Mesenchymal stem cell (in vitro differentiated cells and primary cell): Measurements from ENCODE around the gene ARSG.
A peak's percentile ranks its signal among the peaks of the same experiment; 100 is the strongest.

Source experiments
- DNase-seq: peaks from one replicate; pipeline ENCODE4 v3.0.0-alpha.2; 2013
- H2AFZ ChIP-seq: one replicate; pipeline ENCODE4 v1.6.1; 2013; ENCODE audit warnings: low read depth, mild to moderate bottlenecking, control low read depth, inconsistent platforms, low read length, moderate library complexity
- H2AK5ac ChIP-seq: 2 replicates; pipeline ENCODE4 v1.6.1; 2013; ENCODE audit warnings: low read length, moderate library complexity, mild to moderate bottlenecking, inconsistent platforms; ENCODE audit not compliant: severe bottlenecking
- H2BK120ac ChIP-seq: one replicate; pipeline ENCODE4 v1.6.1; 2013; ENCODE audit warnings: low read depth, mild to moderate bottlenecking, inconsistent platforms, low read length, moderate library complexity
- H2BK12ac ChIP-seq, 2 experiments: one replicate each; pipeline ENCODE4 v1.6.1; 2013; ENCODE audit warnings: inconsistent platforms in 2 of 2, low read length in 2 of 2, mild to moderate bottlenecking in 2 of 2, moderate library complexity in 2 of 2, control low read depth in 1 of 2
- H2BK15ac ChIP-seq: one replicate; pipeline ENCODE4 v1.6.1; 2013; ENCODE audit warnings: mild to moderate bottlenecking, low read depth, inconsistent platforms; ENCODE audit not compliant: poor library complexity, severe bottlenecking
- H2BK5ac ChIP-seq: 2 replicates; pipeline ENCODE4 v1.6.1; 2013; ENCODE audit warnings: low read depth, mild to moderate bottlenecking, low read length, control low read depth, inconsistent platforms; ENCODE audit not compliant: poor library complexity, severe bottlenecking
- H3K14ac ChIP-seq, 2 experiments: one replicate each; pipeline ENCODE4 v1.6.1; 2013; ENCODE audit warnings: inconsistent platforms in 2 of 2, low read length in 2 of 2, control low read depth in 1 of 2, mild to moderate bottlenecking in 1 of 2, moderate library complexity in 1 of 2
- H3K18ac ChIP-seq, 2 experiments: one replicate each; pipeline ENCODE4 v1.6.1; 2013; ENCODE audit warnings: inconsistent platforms in 2 of 2, low read length in 2 of 2, control low read depth in 1 of 2, low read depth in 1 of 2, mild to moderate bottlenecking in 1 of 2
- H3K23ac ChIP-seq, 2 experiments: one replicate each; pipeline ENCODE4 v1.6.1; 2013; ENCODE audit warnings: inconsistent platforms in 2 of 2, low read length in 2 of 2, mild to moderate bottlenecking in 2 of 2, moderate library complexity in 2 of 2, control low read depth in 1 of 2
- H3K27ac ChIP-seq: 2 replicates; pipeline ENCODE4 v1.5.1; 2013; ENCODE audit warnings: mild to moderate bottlenecking, moderate library complexity, low read length, control low read depth, inconsistent platforms; ENCODE audit not compliant: poor library complexity, severe bottlenecking
- H3K27me3 ChIP-seq, 2 experiments: 2 replicates each; pipeline versions ENCODE4 v1.6.1 to v1.7.0; 2013; ENCODE audit warnings: low read length in 2 of 2, mild to moderate bottlenecking in 2 of 2, moderate library complexity in 2 of 2, control low read depth in 1 of 2, inconsistent platforms in 1 of 2; ENCODE audit not compliant: control insufficient read depth in 1 of 2, insufficient read depth in 1 of 2
- H3K36me3 ChIP-seq, 2 experiments: 2 replicates each; pipeline versions ENCODE4 v1.6.1 to v1.7.0; 2013; ENCODE audit warnings: low read length in 2 of 2, control low read depth in 1 of 2, inconsistent platforms in 1 of 2, low read depth in 1 of 2, mild to moderate bottlenecking in 1 of 2; ENCODE audit not compliant: insufficient read depth in 2 of 2, control insufficient read depth in 1 of 2
- H3K4ac ChIP-seq, 2 experiments: one replicate each; pipeline ENCODE4 v1.6.1; 2013; ENCODE audit warnings: inconsistent platforms in 2 of 2, low read length in 2 of 2, mild to moderate bottlenecking in 2 of 2, moderate library complexity in 2 of 2, control low read depth in 1 of 2, low read depth in 1 of 2
- H3K4me1 ChIP-seq: 2 replicates; pipeline ENCODE4 v1.6.1; 2013; ENCODE audit warnings: low read depth, low read length, control low read depth; ENCODE audit not compliant: control insufficient read depth, insufficient read depth
- H3K4me2 ChIP-seq: 2 replicates; pipeline ENCODE4 v1.6.1; 2013; ENCODE audit warnings: low read length, mild to moderate bottlenecking, inconsistent platforms; ENCODE audit not compliant: poor library complexity, severe bottlenecking
- H3K4me3 ChIP-seq, 2 experiments: 2 replicates each; pipeline versions ENCODE4 v1.5.1 to v1.7.0; 2013; ENCODE audit warnings: low read length in 2 of 2, mild to moderate bottlenecking in 2 of 2, control low read depth in 1 of 2, low read depth in 1 of 2; ENCODE audit not compliant: insufficient read depth in 1 of 2
- H3K79me1 ChIP-seq: replicated peaks from 2 replicates; pipeline ENCODE4 v1.6.1; 2013; ENCODE audit warnings: mild to moderate bottlenecking, control low read depth, low read length, inconsistent platforms; ENCODE audit not compliant: poor library complexity, severe bottlenecking
- H3K9ac ChIP-seq: 2 replicates; pipeline ENCODE4 v1.7.0; 2013; ENCODE audit warnings: mild to moderate bottlenecking, low read length, moderate library complexity
- H3K9me3 ChIP-seq: 2 replicates; pipeline ENCODE4 v1.7.0; 2013; ENCODE audit warnings: mild to moderate bottlenecking, low read length; ENCODE audit not compliant: control insufficient read depth
- H4K8ac ChIP-seq: one replicate; pipeline ENCODE4 v1.6.1; 2013; ENCODE audit warnings: inconsistent platforms, mild to moderate bottlenecking, low read length, moderate library complexity
- H4K91ac ChIP-seq: one replicate; pipeline ENCODE4 v1.6.1; 2013; ENCODE audit warnings: mild to moderate bottlenecking, low read length, inconsistent platforms
- WGBS: methylation state at CpG from one replicate; pipeline ENCODE4 v1.1.7; 2013; ENCODE audit warnings: mixed read lengths; 5-methylcytosine and 5-hydroxymethylcytosine counted together

The ARSG gene

GRCh38 chr17:68451670-68452354 is 160.5 kb downstream of the ARSG start:
- Histone ChIP-seq H3K27me3 (no peaks in the 10 kb centered on the region), H3K9ac (peak overlapping the region; percentile 1), H3K18ac (no peak overlapping the region), H3K9me3 (no peaks in the 10 kb centered on the region), H3K4me2 (no peak overlapping the region), H2BK120ac (no peak overlapping the region), H3K4me1 (peaks cover 2% of the 10 kb centered on the region), H2BK15ac (no peak overlapping the region), H3K79me1 (peaks cover 22% of the 10 kb centered on the region), H2BK5ac (no peak overlapping the region), H4K91ac (no peak overlapping the region), H2AK5ac (no peak overlapping the region), H2BK12ac (no peak overlapping the region), H3K27ac (no peak overlapping the region), H3K23ac (no peak overlapping the region), H3K14ac (no peak overlapping the region), H3K4ac (no peak overlapping the region), H3K36me3 (peaks cover 30 to 78% of the 10 kb centered on the region in 2 experiments), H4K8ac (peak overlapping the region; percentile 53), H3K4me3 (no peak overlapping the region), H2AFZ (no peak overlapping the region)
- 71% methylated on average over 3 of the region's 5 CpGs for WGBS
- DNase-seq = no peak

- no peak overlapping the region for H2BK12ac ChIP-seq
- peaks cover 22 to 68% of the 10 kb centered on the region in 2 experiments for H3K36me3 ChIP-seq
- DNase-seq = no peak
- H2AFZ ChIP-seq = no peak overlapping the region
- no peak overlapping the region for H3K14ac ChIP-seq
- H2AK5ac ChIP-seq = no peak overlapping the region
- H2BK5ac ChIP-seq = no peak overlapping the region
- H4K8ac ChIP-seq = no peak overlapping the region
- H3K4me3 ChIP-seq = peak overlapping the region in 1 of 2 experiments; percentile 55
- peak overlapping the region; percentile 56 for H3K9ac ChIP-seq
- no peaks in the 10 kb centered on the region for H3K27me3 ChIP-seq
- H3K4me2 ChIP-seq = no peak overlapping the region
- no peak overlapping the region for H3K27ac ChIP-seq
- no peak overlapping the region for H2BK120ac ChIP-seq
- H3K4ac ChIP-seq = no peak overlapping the region
- peaks cover 22% of the 10 kb centered on the region for H3K79me1 ChIP-seq
- H2BK15ac ChIP-seq = no peak overlapping the region
- no peak overlapping the region for H4K91ac ChIP-seq
- H3K4me1 ChIP-seq = peaks cover 1% of the 10 kb centered on the region
- H3K23ac ChIP-seq = no peak overlapping the region
- H3K18ac ChIP-seq = no peak overlapping the region
- H3K9me3 ChIP-seq = no peaks in the 10 kb centered on the region
- WGBS = 59% methylated on average over 6 of the region's 6 CpGs
These were observed 161.5 kb downstream of the ARSG start for GRCh38 chr17:68452724-68453290.

GRCh38 chr17:68453991-68454665 is 162.8 kb downstream of the ARSG start:
- Histone ChIP-seq H3K4me2 (no peak overlapping the region), H2BK120ac (no peak overlapping the region), H3K4ac (no peak overlapping the region), H4K8ac (no peak overlapping the region), H3K4me3 (peak overlapping the region in 1 of 2 experiments; percentile 80), H3K4me1 (peaks cover 3% of the 10 kb centered on the region), H2BK5ac (no peak overlapping the region), H3K9me3 (no peaks in the 10 kb centered on the region), H4K91ac (no peak overlapping the region), H3K36me3 (peaks cover 21 to 55% of the 10 kb centered on the region in 2 experiments), H2BK15ac (no peak overlapping the region), H3K27me3 (no peaks in the 10 kb centered on the region), H3K9ac (peak overlapping the region; percentile 98), H2AK5ac (peak overlapping the region; percentile 37), H3K18ac (no peak overlapping the region), H3K79me1 (peaks cover 21% of the 10 kb centered on the region), H2AFZ (no peak overlapping the region), H3K23ac (no peak overlapping the region), H3K14ac (no peak overlapping the region), H2BK12ac (no peak overlapping the region), H3K27ac (no peak overlapping the region)
- DNase-seq = no peak
- 87% methylated on average over 5 of the region's 5 CpGs for WGBS

- Histone ChIP-seq H2BK15ac (no peak overlapping the region), H3K14ac (no peak overlapping the region), H3K27ac (peak overlapping the region; percentile 95), H4K8ac (no peak overlapping the region), H3K4me1 (peaks cover 3% of the 10 kb centered on the region), H3K18ac (peak overlapping the region in 1 of 2 experiments; percentile 18), H3K27me3 (no peaks in the 10 kb centered on the region), H3K4ac (no peak overlapping the region), H3K9me3 (no peaks in the 10 kb centered on the region), H3K79me1 (peaks cover 13% of the 10 kb centered on the region), H3K9ac (peak overlapping the region; percentile 98), H3K4me3 (peak overlapping the region; percentile 46 to 80), H3K4me2 (peak overlapping the region; percentile 87), H2BK5ac (no peak overlapping the region), H2BK12ac (no peak overlapping the region), H2AFZ (no peak overlapping the region), H3K23ac (no peak overlapping the region), H3K36me3 (peaks cover 5 to 37% of the 10 kb centered on the region in 2 experiments), H4K91ac (no peak overlapping the region), H2BK120ac (no peak overlapping the region), H2AK5ac (no peak overlapping the region)
- WGBS = 28% methylated on average over 2 of the region's 4 CpGs
- peak; percentile 82 for DNase-seq
These were observed 164.6 kb downstream of the ARSG start for GRCh38 chr17:68455901-68456338.
